Ureter (tissue), 1 donor: ENCODE measurements around the gene STXBP1. TPM values are rescaled to one million over a fixed set of nuclear protein-coding genes. Genes with fewer than 3 reads are reported as not detected.
A peak's percentile ranks its signal among the peaks of the same experiment; 100 is the strongest.

ENCODE experiments used
- DNase-seq: peaks from one replicate; pipeline ENCODE4 v3.0.0-alpha.2; 2020; ENCODE audit warnings: low spot score
- total RNA-seq: library from RNA; stranded (reverse); gene quantifications from one replicate; pipeline ENCODE4 v1.2.4, GENCODE V29; 2023
- donor health status: DM: yes; HTN: yes; CAD: no.

The STXBP1 gene
- total RNA-seq, 1 donor from 2014 or later: 29.8 TPM

DNA sequence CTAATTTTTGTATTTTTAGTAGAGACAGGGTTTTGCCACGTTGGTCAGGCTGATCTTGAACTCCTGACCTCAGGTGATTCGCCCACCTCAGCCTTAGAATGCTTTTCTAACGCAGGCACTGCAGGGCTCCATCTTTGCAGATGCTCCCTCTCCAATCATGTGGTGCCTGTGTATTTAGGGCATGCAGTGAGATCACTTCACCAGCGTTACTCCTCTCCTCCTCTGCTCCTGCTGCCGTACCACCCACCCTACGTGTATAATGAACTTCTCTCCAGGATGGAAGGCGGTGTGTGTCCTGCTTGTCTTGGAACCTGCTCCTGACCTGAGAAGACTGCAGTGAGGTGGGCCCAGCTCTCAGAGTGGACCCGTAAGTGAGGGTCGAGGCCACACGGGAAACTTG lies 81.1 kb downstream of the STXBP1 start:
- DNase-seq: no peak

DNA sequence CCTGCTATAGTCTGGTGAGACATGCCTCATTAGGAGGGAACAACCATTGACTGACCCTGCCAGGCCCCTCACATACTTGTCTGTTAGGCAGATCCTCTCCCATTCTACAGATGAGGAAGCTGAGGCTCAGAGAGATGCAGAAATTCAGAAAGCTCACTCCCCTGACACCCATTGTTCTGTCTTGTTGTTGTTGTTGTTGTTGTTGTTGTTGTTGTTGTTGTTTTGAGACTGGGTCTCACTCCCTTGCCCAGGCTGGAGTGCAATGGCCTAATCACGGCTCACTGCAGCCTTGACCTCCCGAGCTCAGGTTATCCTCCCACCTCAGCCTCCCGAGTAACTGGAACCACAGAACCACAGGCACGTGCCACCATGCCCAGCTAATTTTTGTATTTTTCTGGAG lies 81.6 kb downstream of the STXBP1 start:
- no peak for DNase-seq

DNA sequence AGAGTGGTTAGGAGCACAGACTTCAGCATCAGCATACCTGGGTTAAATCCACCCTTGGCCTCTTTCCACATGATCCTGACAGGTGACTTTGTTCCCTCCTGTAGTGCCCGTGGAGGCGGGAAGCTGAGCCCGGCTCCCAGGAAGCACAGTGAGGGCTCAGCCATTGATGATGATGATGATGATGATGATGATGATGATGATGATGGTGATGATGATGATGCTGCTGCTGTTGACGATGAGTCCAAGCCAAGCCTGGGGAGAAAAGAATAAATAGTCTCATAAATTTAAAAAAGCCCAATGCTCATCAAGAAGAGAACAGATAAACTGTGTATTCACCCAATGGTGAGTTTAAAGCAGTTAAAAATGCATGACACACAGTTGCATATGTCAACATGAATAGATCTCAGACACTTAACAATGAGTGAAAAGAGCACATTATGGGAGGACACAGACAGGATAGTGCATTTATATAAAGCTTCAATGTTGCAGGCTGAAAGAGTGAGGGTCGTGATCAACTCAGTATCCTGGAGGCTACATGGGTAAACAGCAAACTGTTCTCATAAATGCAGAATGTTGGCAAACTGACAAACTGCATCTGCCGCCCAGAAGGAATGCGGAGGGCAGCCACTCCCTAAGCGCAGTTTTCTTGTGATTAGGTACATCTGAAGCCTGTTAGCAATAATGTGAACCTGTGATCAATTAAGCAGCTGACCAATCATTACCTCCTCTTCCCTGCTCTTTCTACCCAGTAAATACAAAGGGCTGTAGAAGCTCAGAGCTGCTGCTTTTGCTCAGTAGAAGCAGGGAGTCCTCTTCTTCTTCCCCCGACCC lies 83.0 kb downstream of the STXBP1 start:
- no peak for DNase-seq

DNA sequence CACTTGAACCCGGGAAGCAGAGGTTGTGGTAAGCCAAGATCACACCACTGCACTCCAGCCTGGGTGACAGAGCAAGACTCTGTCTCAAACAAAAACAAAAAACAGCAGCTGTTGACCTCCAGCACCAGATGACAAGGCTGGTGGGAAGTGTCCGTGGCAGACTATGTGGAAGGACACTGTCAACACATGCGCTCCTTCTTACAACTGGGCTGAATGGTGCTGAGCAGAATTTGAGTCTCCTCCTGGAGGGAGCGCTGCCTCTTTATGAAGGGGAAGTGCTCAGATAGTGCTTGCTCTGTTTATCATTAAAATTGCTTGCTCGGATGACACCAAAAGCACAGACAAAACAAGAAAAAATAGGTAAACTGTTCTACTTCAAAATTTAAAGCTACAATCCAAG lies 85.5 kb downstream of the STXBP1 start:
- no peak for DNase-seq

DNA sequence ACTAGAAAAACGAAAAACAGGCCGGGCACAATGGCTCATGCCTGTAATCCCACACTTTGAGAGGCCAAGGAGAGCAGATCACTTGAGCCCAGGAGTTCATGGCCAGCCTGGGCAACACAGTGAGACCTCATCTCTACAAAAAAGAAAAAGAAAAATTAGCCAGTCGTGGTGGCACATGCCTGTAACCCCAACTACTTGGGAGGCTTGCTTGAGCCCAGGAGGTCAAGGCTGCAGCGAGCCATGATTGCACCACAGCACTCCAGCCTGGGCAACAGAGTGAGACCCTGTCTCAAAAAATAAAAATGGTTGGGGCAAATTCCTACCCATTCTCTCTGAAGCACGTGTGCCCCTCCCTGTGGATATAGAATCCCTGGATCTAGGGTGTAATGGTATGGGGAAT lies 86.3 kb downstream of the STXBP1 start:
- no peak for DNase-seq

DNA sequence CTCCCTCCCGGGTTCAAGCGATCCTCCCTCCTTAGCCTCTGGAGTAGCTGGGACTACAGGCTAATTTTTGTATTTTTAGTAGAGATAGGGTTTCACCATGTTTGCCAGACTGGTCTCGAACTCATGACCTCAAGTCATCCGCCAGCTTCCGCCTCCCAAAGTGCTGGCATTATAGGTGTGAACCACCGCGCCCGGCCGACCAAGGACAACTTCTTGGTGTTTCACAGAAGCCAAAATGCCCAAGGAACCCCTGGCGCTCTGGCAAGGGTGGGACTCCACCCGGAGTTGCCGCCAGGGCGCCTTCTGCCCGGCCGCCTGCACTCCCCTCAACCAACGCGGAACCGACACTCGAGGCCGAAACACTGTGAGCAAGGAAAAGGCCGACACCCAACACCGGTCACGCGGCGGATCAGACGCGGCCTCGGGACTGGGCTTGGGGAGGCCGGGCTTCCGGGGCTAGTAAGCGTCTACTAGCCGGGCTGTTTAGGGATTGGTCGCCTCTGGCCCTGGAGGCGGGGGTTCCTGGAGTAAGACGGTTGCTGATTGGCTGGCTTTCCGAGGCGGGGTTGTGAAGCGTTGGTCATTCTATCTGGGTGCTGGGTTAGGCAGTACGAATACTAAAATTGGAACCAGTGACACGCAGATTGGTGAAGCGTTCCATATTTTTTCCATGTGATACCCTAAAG lies 87.1 kb downstream of the STXBP1 start:
- peak; percentile 97 for DNase-seq

DNA sequence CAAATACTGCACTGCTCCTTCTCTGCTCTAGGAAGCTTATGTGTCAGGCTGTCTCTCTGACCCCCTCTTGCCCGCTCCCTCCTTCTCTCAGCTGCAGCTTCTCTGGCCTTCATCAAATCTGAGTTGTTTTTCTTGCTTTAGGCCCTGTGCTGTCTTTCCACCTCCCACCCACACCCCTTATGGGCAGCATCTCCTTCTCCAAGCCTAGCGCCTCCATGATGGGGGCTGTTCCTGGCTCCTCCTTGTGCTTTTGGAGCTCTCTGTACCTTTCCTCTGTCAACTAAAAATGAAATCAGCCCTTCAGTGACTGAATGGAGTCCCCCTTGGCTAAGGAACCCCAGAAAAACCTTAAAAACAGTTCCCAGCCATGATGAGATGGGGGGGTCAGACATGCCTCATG lies 88.1 kb downstream of the STXBP1 start:
- no peak for DNase-seq

DNA sequence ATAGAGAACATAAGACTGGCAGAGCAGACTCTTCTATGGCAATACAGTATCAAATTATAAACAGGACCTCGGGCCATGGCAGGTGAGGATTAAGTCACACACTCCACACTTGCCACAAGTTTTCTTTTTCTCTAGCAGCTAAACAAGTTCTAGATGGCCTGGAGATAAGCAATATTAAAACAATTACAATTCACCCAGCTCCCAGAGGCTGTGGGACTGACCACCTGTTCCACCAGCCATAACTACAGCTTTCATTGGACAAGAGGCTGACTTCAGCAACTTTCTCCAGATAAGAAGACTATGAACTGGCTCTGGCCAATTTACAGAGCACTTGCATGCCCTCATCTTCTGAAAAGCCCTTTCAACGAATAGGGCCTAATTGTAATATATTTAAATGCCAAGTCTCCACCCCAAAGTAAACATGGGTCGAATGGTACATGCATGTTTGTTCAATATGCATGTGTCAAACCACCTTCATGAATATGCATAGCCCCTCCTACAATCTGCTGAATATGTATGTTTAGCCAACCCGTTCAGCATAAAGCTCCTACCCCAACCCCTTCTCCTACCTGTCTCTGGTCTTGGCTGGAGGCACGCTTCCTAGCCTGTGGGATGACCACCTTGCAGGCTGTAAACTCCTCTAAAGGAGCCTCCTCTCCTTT lies 88.6 kb downstream of the STXBP1 start:
- DNase-seq: no peak

DNA sequence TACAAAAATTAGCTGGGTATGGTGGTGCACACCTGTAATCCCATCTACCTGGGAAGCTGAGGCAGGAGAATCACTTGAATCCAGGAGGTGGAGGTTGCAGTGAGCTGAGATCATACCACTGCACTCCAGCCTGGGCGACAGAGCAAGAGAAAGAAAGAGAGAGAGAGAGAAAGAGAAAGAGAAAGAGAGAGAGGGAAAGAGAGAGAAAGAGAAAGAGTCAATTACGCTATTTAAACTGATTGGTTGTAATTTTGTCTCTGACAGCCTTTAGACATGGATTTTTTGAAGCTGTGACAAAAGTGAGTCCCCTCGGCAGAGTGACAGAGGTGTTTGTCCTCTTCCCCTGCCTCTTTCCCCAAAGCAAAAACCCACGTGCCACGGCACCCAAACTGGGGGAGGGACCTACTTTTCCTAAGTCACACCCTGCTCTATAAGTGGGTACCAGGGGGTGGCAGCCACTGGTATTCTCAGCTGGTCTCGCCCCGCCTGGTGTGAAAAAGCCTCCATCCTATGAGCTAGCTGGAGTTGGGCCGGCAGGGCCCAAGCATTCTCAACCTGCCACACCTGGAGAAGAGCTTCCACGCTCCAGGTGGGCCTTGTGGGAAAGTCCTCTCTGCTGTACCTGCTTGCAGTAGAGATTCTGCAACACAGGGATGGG lies 91.3 kb downstream of the STXBP1 start:
- DNase-seq: no peak

DNA sequence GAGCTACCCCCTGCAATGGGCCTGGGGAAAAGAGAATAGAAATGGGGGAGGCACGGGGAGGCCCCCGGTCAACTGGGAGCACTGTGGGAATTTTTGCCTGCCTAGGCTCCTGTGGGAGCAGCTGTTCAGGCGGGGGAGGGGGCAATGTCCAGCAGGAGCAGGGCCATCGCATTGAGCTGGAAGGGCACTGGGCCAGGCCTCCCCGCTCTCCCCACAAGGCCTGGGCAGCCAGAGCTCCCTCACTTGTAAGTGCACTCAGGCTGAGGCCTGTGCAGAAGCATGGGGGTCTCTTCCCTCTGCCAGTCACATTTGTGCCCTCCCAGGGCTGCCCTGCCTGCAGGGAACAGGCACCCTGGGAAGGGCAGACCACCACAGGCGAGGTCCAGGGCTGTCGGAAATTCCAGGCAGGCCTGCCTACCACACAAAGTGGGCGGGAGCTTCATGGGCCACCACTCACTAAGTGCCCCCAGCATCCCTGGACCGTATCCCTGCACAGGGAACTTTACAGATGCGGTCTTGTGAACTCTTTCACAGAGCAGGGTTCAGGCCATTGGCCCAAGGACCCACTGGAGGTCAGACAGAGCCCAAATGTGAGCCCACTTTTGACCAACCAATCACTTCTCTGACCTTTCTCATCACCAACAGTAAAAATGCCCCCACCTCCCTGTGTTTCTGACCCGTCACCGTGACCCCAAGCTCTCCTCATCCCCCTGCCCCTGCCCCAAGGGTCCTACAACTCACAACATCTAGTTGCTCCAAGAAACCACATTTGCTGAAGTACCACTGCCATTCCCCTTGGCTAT lies 93.7 kb downstream of the STXBP1 start:
- DNase-seq: no peak

DNA sequence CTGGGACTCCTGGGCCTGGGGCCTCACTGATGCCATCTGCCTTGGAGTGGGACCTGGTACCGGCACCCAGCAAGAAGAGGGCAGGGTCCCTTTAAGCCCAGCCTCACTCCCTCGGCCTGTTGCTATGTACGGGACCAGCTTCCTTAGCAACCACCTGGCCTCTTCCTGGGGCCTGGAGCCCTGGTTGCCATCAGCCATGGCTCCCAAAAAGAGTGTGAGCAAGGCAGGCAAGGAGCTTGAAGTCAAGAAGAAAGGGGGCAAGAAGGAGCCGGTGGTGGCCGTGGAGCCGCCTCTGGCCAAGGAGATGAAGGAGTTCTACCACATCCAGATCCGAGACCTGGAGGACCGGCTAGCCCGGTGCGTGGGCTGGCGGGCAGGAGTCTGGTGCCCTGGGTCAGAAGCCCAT lies 94.8 kb downstream of the STXBP1 start, which contains the start of gene CFAP157:
TSS of gene CFAP157 (plus strand) at position 153 of the 406 bp plus-strand sequence. CDS start at position 197, 44 bp downstream.
- DNase-seq: no peak

DNA sequence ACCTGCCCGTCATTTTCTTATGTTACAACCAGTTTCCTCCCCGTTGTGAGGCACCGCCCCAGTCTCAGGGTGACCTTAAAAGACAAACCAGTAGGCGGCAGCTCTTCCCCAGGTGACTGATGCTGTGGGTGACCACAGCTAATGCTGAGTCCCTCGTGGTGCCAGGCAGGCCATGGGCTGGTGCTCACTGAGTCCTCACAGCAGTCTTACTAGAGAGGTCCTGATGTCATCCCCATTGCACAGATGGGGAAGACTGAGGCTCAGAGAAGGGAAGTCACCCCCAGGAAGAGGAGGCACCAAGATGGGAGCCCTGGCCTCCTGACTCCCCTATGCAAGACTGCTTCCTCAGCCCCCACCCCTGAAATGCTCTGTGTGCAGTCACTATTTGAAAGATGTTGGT lies 95.7 kb downstream of the STXBP1 start:
- no peak for DNase-seq

DNA sequence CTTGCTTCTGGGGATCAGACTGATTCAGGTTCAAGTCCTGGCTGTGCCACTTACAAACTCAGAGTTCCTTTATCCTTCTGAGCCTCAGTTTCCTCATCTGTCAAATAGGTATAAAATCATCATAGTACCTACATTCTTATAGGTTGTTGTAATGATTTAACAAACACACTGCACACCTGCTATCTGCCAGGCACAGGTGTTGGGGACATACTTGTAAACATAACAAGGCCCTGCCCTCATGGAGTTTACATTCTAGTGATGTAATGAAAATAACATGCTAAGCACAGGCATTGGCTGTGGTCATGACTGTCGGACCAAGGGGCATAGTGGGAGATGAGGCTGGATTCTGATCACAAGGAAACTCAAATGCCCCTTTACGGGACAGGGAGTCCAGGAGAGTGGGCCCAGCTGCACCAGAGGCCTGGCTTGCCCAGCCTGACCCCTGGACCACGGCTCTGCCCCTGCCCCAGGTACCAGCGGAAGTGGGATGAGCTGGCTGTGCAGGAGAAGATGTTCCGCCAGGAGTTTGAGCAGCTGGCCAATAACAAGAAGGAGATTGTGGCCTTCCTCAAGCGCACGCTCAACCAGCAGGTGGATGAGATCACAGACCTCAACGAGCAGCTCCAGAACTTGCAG lies 97.0 kb downstream of the STXBP1 start:
- DNase-seq: no peak

DNA sequence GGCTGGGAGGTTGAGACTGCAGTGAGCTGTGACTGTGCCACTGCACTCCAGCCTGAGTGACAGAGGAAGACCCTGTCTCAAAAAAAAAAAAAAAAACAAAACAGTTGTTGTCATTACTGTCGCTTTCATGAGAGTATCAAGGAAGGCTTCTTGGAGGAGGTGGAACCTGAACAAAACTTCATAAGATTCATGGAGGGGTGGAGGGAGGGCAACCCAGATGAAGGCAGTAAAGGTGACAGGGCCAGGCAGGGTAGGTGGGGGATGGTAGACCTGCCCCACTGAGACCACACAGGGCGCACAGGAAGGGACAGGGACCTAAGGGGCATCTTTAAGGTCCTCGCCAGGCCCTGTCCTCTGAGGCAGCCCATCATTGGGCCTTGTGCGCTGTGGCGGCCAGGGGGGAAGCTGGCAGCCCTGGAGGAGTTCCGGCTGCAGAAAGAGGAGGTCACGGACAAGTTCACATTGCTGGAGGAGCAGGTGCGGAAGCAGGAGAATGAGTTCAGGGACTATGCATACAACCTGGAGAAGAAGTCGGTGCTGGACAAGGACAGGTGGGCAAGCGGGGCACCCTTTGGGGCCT lies 98.2 kb downstream of the STXBP1 start:
- no peak for DNase-seq

DNA sequence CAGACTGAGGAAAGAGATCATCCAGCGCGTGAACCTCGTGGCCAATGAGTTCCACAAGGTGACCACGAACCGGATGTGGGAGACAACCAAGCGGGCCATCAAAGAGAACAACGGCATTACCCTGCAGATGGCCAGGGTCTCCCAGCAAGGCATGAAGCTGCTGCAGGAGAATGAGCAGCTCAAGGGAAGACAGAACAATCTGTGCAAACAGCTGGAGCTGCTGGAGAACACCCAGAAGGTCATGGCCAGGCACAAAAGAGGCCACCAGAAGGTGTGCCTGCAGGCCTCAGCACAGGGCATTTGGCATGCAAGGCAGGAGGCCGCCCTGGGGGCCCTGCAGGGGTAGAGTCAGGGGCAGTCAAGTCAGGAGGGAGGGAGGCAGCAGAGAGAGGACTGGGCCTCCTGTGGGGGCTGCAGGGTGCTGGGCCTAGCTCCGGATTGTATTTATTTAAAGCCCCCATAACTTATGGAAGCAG lies 99.2 kb downstream of the STXBP1 start:
- no peak for DNase-seq

DNA sequence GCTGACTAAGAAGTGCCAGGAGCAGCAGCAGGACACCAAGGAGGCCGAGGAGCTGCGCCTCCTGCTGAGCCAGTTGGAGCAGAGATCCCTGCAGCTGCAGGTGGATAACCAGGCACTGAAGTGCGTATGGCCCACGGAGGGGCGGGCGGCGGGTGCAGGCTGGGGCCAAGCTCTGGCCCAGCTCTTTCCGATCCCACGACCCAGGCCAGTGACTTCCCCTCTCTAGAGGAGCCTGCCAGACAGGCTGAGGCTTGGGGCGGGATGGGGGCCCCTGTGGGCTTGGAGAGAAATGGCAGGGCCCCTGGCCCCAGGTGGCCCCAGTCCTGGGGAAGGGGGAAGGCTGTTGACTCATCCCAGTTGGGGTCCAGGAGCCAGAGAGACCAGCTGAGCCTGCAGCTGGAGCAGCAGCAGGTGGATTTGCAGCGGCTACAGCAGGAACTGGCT lies 99.8 kb downstream of the STXBP1 start:
- DNase-seq: no peak

DNA sequence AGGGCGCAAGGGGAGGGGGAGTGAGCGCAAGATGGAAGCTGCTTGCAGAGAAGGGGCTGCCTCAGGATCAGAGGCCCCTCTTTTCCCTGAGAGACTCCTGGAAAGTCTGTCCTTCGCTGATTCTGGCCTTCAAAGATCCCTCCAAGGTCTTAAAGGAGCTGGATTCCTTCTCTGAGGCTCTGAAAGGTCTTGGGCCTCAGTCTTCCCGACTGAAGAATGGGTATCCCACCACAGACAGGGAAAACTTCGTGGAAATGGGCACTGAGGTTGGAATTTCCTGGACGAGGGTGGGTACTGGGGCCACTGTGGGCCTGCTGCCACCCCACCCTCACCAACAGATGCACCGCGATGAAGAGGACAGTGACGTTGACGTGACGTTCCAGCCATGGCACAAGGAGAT lies 100.3 kb downstream of the STXBP1 start:
- no peak for DNase-seq

DNA sequence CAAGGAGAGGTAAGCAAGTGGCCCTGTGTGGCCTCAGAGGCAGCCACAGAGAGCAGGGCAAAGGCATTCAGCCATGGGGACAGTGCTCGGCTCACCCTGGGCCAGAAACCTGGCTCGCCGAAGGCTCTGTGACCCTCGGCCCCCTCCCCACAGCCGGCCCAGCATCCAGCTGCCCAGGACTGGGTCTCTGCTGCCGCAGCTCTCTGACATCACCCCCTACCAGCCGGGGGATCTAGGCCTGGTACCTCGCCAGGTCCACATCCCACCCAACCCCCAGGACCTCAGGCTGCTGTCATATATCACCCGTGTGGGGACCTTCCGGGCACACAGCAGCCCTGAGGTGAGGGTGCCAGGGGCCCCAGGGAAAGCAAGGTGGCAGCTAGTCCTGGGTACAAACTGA lies 100.8 kb downstream of the STXBP1 start:
- DNase-seq: no peak

DNA sequence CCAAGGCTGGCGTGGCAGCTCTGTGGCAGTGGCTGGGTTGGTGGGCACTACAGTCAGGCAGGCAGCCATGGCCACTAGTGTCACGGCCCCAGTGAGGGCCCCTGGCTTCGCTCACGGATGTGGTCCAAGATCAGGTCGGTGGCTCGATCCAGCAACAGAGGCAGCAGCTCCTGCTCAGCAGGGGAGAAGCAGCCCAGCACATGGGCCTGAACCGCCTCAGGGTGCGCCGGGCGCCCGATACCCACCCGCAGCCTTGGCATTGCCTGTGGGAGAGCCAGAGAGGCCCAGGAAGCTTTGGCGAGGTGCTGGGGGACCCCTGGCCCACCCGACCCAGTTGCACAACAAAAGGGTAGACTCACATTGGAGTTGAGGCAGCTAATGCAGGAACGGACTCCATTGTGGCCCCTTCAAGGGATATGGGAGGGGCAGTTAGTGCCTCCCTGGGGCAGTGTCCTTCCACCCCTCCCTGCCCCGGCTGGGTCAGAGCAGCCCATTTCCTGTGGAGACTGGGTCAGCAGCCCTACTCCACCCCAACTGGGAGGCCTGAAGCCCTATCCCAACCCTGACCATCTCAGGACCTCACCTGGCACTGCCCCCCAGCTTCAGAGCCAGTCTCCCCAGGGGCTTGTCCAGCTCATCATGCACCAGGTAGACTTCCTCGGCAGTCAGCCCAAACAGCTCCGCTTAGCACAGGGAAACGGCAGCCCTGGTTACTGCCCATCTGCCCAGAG lies 102.1 kb downstream of the STXBP1 start:
- DNase-seq: no peak
